Measurements from ENCODE around the gene LY6G5B.

Gene LY6G5B

GRCh38 chr6:31717499-31718222 is 47.9 kb downstream of the LY6G5B start:
- H3K27ac ChIP-seq = peak overlapping the region; percentile 80
- TF ChIP-seq ZFX (IDR thresholded peaks at IDR 0.05) (0 out of 2 replicates have a peak, but pooled peaks have one; percentile 7), CTCF (conservative IDR thresholded peaks at IDR 0.05) (no peak; the same call in 1 of the 2 replicates)

- TF ChIP-seq CTCF (conservative IDR thresholded peaks at IDR 0.05) = no peak
- TF ChIP-seq ZFX (IDR thresholded peaks at IDR 0.05) = no peak
- H3K27ac ChIP-seq = peak overlapping the region; percentile 80
Measured at GRCh38 chr6:31718265-31718664, 48.5 kb downstream of the LY6G5B start.

- TF ChIP-seq CTCF (conservative IDR thresholded peaks at IDR 0.05) (no peak), ZFX (IDR thresholded peaks at IDR 0.05) (no peak)
- H3K27ac ChIP-seq = peak overlapping the region; percentile 80
Measured at GRCh38 chr6:31719001-31719400, 49.2 kb downstream of the LY6G5B start.

- no peak for TF ChIP-seq CTCF (conservative IDR thresholded peaks at IDR 0.05)
- TF ChIP-seq ZFX (IDR thresholded peaks at IDR 0.05) = no peak
- 0 out of 2 replicates have a peak overlapping the region, but pooled peaks have one; percentile 80 for H3K27ac ChIP-seq
Measured at GRCh38 chr6:31720196-31720770, 50.5 kb downstream of the LY6G5B start.

GRCh38 chr6:31721351-31722020 is 51.7 kb downstream of the LY6G5B start, which contains the start of gene LY6G6C:
TSS of gene LY6G6C (minus strand) at chr6:31721746. CDS start at chr6:31721679, 67 bp downstream.
- H3K27ac ChIP-seq = no peak within 1 kb of the TSS
- TF ChIP-seq ZFX (IDR thresholded peaks at IDR 0.05) = no peak
- TF ChIP-seq CTCF (conservative IDR thresholded peaks at IDR 0.05) = no peak

GRCh38 chr6:31722173-31722572 is 52.4 kb downstream of the LY6G5B start:
- TF ChIP-seq CTCF (conservative IDR thresholded peaks at IDR 0.05) (no peak), ZFX (IDR thresholded peaks at IDR 0.05) (no peak)
- no peak overlapping the region for H3K27ac ChIP-seq
